ENCODE results near the gene PTMS. TPM values are rescaled to one million over a fixed set of nuclear protein-coding genes. Genes with fewer than 3 reads are reported as not detected.

PTMS gene
- total and polyA plus RNA-seq, 2 experiments from 2014 or later, result 111 to 238 TPM

DNA sequence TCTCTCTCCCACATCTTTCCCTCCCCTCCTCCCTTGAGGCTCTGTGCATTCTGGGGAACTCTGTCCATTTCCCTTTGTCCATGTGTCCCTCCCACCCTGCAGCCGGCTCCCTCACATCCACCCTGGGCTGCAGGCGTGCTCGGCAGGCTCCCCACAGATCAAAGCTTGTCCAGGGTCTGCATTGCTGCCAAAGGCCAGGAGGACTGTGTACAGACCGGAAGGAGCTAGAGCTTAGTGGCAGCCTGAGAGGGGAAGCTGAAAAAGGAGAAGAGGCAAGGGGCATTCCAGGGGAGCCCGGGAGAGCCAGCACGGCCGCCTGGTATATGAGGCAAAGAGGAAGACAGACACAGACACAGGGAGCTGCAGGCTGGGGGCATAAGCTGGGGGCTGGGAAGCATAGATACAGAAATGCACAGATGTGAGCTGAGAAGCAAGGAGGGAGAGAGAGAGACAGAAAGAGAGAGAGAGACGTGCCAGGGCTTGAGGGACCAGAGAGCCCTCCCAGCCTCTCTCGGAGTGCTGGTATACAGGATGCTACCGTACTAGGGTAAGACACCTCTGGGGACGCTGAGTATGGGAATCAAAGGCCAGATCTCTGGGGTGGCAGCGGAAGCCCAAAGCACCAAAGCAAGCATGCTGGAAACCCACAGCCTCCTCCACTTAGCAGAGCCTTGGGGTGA is 26.5 kb downstream of the PTMS start:
- H4K20me1 ChIP-seq (replicated peaks; ENCODE audit: insufficient read depth), result no peaks in the 10 kb centered on the region
- no peak overlapping the region for H3K4me2 ChIP-seq
- H3K4me1 Mint-ChIP-seq, result peaks cover 22% of the 10 kb centered on the region
- H3K27ac Mint-ChIP-seq, result peak overlapping the region; percentile 12; the same call in 1 of the 2 replicates
- no peaks in the 10 kb centered on the region; the same call in 2 of the 3 replicates for H3K36me3 Mint-ChIP-seq (ENCODE audit: low read depth)
- H2AFZ ChIP-seq, result peak overlapping the region; percentile 78
- TF ChIP-seq, protein P1, sequence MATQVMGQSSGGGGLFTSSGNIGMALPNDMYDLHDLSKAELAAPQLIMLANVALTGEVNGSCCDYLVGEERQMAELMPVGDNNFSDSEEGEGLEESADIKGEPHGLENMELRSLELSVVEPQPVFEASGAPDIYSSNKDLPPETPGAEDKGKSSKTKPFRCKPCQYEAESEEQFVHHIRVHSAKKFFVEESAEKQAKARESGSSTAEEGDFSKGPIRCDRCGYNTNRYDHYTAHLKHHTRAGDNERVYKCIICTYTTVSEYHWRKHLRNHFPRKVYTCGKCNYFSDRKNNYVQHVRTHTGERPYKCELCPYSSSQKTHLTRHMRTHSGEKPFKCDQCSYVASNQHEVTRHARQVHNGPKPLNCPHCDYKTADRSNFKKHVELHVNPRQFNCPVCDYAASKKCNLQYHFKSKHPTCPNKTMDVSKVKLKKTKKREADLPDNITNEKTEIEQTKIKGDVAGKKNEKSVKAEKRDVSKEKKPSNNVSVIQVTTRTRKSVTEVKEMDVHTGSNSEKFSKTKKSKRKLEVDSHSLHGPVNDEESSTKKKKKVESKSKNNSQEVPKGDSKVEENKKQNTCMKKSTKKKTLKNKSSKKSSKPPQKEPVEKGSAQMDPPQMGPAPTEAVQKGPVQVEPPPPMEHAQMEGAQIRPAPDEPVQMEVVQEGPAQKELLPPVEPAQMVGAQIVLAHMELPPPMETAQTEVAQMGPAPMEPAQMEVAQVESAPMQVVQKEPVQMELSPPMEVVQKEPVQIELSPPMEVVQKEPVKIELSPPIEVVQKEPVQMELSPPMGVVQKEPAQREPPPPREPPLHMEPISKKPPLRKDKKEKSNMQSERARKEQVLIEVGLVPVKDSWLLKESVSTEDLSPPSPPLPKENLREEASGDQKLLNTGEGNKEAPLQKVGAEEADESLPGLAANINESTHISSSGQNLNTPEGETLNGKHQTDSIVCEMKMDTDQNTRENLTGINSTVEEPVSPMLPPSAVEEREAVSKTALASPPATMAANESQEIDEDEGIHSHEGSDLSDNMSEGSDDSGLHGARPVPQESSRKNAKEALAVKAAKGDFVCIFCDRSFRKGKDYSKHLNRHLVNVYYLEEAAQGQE (IDR thresholded peaks at IDR 0.05; ENCODE audit: unreplicated experiment), result no peak
- TF ChIP-seq CTCF (conservative IDR thresholded peaks at IDR 0.05; ENCODE audit: low read depth in 2 of 2) (no peak), CREB1 (CRISPR knock-in tag; IDR thresholded peaks at IDR 0.05; ENCODE audit: low read depth) (no peak), ETS1 (IDR thresholded peaks at IDR 0.05) (no peak), EZH2 (IDR thresholded peaks at IDR 0.05; ENCODE audit: low read depth, unreplicated experiment) (no peak), STAT1 (IDR thresholded peaks at IDR 0.05; ENCODE audit: unreplicated experiment) (no peak), ZNF331 (CRISPR knock-in tag; IDR thresholded peaks at IDR 0.05; ENCODE audit: low read depth) (no peak), POLR2AphosphoS5 (IDR thresholded peaks at IDR 0.05; ENCODE audit: low read depth) (no peak), ZNF462 (CRISPR knock-in tag; IDR thresholded peaks at IDR 0.05) (no peak), JUNB (IDR thresholded peaks at IDR 0.05; ENCODE audit: unreplicated experiment) (no peak), ZNF114 (CRISPR knock-in tag; IDR thresholded peaks at IDR 0.05) (no peak), NANOG (IDR thresholded peaks at IDR 0.05; ENCODE audit: borderline replicate concordance) (no peak), EZH2phosphoT487 (IDR thresholded peaks at IDR 0.05; ENCODE audit: unreplicated experiment) (no peak)
- H3K9me2 ChIP-seq (ENCODE audit: insufficient read depth), result no peaks in the 10 kb centered on the region
- no peaks in the 10 kb centered on the region for H3K27me3 ChIP-seq (ENCODE audit: insufficient read depth)
- no peak overlapping the region for H3K4me3 ChIP-seq
- ATAC-seq, result peak; percentile 16
- no peak overlapping the region for H3K4me3 Mint-ChIP-seq
- peaks cover 18% of the 10 kb centered on the region for H3K27me3 Mint-ChIP-seq (ENCODE audit: insufficient read depth, low read depth, poor library complexity)
- DNase-seq (ENCODE audit: low spot score), result no peak
- no peaks in the 10 kb centered on the region for H3K79me2 ChIP-seq (replicated peaks; ENCODE audit: insufficient read depth)
- no peaks in the 10 kb centered on the region for H3K9me3 Mint-ChIP-seq
- H3K4me1 ChIP-seq (ENCODE audit: insufficient read depth), result peaks cover 8% of the 10 kb centered on the region
- H3K36me3 ChIP-seq (ENCODE audit: insufficient read depth), result no peaks in the 10 kb centered on the region
- H3K27ac ChIP-seq (ENCODE audit: low read depth), result 0 out of 2 replicates have a peak overlapping the region, but pooled peaks have one; percentile 45
- H3F3A ChIP-seq (replicated peaks; ENCODE audit: low read depth), result no peaks in the 10 kb centered on the region

Data from GM23338 (cell line).